ENCODE results near the gene NWD2.

NWD2 gene

GRCh38 chr4:37438564-37439279 is 194.2 kb downstream of the NWD2 start:
- Histone ChIP-seq H3K27me3 (replicated peaks; ENCODE audit: control insufficient read depth, insufficient read depth, low read length) (no peaks in the 10 kb centered on the region; the same call in 1 of the 2 replicates), H3K36me3 (ENCODE audit: control insufficient read depth, insufficient read depth, low read length) (no peaks in the 10 kb centered on the region), H3K4me3 (replicated peaks; ENCODE audit: low read depth, low read length) (no peak overlapping the region)
- no peak for DNase-seq (ENCODE audit: extremely low read depth, insufficient read length)
- TF ChIP-seq CTCF (IDR thresholded peaks at IDR 0.05; ENCODE audit: insufficient read depth, low read length, poor library complexity, severe bottlenecking) = no peak

GRCh38 chr4:37439809-37440474 is 195.4 kb downstream of the NWD2 start:
- Histone ChIP-seq H3K27me3 (replicated peaks; ENCODE audit: control insufficient read depth, insufficient read depth, low read length) (no peaks in the 10 kb centered on the region; the same call in 1 of the 2 replicates), H3K4me3 (replicated peaks; ENCODE audit: low read depth, low read length) (no peak overlapping the region), H3K36me3 (ENCODE audit: control insufficient read depth, insufficient read depth, low read length) (no peaks in the 10 kb centered on the region)
- no peak for DNase-seq (ENCODE audit: extremely low read depth, insufficient read length)
- TF ChIP-seq CTCF (IDR thresholded peaks at IDR 0.05; ENCODE audit: insufficient read depth, low read length, poor library complexity, severe bottlenecking) = no peak

- no peak overlapping the region for H3K4me3 ChIP-seq (replicated peaks; ENCODE audit: low read depth, low read length)
- DNase-seq (ENCODE audit: extremely low read depth, insufficient read length) = no peak
- TF ChIP-seq CTCF (IDR thresholded peaks at IDR 0.05; ENCODE audit: insufficient read depth, low read length, poor library complexity, severe bottlenecking) = no peak
- no peaks in the 10 kb centered on the region for H3K36me3 ChIP-seq (ENCODE audit: control insufficient read depth, insufficient read depth, low read length)
- H3K27me3 ChIP-seq (replicated peaks; ENCODE audit: control insufficient read depth, insufficient read depth, low read length) = no peaks in the 10 kb centered on the region; the same call in 1 of the 2 replicates
Measured at GRCh38 chr4:37440501-37440900, 196.0 kb downstream of the NWD2 start.

- Histone ChIP-seq H3K27me3 (replicated peaks; ENCODE audit: control insufficient read depth, insufficient read depth, low read length) (no peaks in the 10 kb centered on the region; the same call in 1 of the 2 replicates), H3K4me3 (replicated peaks; ENCODE audit: low read depth, low read length) (no peak overlapping the region), H3K36me3 (ENCODE audit: control insufficient read depth, insufficient read depth, low read length) (no peaks in the 10 kb centered on the region)
- no peak for TF ChIP-seq CTCF (IDR thresholded peaks at IDR 0.05; ENCODE audit: insufficient read depth, low read length, poor library complexity, severe bottlenecking)
- no peak for DNase-seq (ENCODE audit: extremely low read depth, insufficient read length)
Measured at GRCh38 chr4:37441231-37442061, 196.9 kb downstream of the NWD2 start.

GRCh38 chr4:37442062-37442323 is 197.4 kb downstream of the NWD2 start:
- Histone ChIP-seq H3K4me3 (replicated peaks; ENCODE audit: low read depth, low read length) (no peak overlapping the region), H3K27me3 (replicated peaks; ENCODE audit: control insufficient read depth, insufficient read depth, low read length) (no peaks in the 10 kb centered on the region; the same call in 1 of the 2 replicates), H3K36me3 (ENCODE audit: control insufficient read depth, insufficient read depth, low read length) (no peaks in the 10 kb centered on the region)
- DNase-seq (ENCODE audit: extremely low read depth, insufficient read length) = no peak
- no peak for TF ChIP-seq CTCF (IDR thresholded peaks at IDR 0.05; ENCODE audit: insufficient read depth, low read length, poor library complexity, severe bottlenecking)

All from GM06990 (cell line).